B cell (primary cell): ENCODE measurements around the gene UBE4A. TPM values are rescaled to one million over a fixed set of nuclear protein-coding genes. Genes with fewer than 3 reads are reported as not detected.

Experiments used
- ATAC-seq: fragments of 200-7000 bp; cut with Tn5 transposase; one replicate; pipeline ENCODE4 v1.10.0; 2021; ENCODE audit warnings: low read depth, mild to moderate bottlenecking, moderate number of reproducible peaks, moderate library complexity
- CTCF ChIA-PET: fragments of 350-600 bp; sonication (Branson Sonifier 250); formaldehyde crosslinking; loops from one replicate; lab custom pipeline; 2021; ENCODE audit warnings: antibody characterized with exemption, inconsistent platforms; lab: Charles Lee
- POLR2A ChIA-PET: fragments of 350-600 bp; sonication (Branson Sonifier 250); formaldehyde crosslinking; loops from one replicate; lab custom pipeline; 2021; ENCODE audit warnings: antibody characterized with exemption; lab: Charles Lee
- DNase-seq: peaks from one replicate; pipeline ENCODE4 v3.0.0; 2013
- H2AFZ ChIP-seq: 2 replicates; pipeline ENCODE4 v1.6.1; 2012; ENCODE audit warnings: mild to moderate bottlenecking, low read depth, low read length; ENCODE audit not compliant: insufficient read depth, poor library complexity, severe bottlenecking
- H3K27ac ChIP-seq, 2 donors: 1 replicate in 1 of 2; 2 replicates in 1 of 2; pipeline ENCODE4 v1.5.1; 2012 to 2013; ENCODE audit warnings: low read length in 2 of 2, mild to moderate bottlenecking in 2 of 2, moderate library complexity in 1 of 2
- H3K27me3 ChIP-seq, 4 experiments: fragments of 200-600 bp in 1 of 4; sonication (generic) in 1 of 4; replicated peaks in 1 of 4; 1 replicate in 2 of 4; 2 replicates in 2 of 4; pipeline versions ENCODE4 v1.6.1 to v1.7.0; 2013 to 2016; ENCODE audit warnings: low read length in 3 of 4, mild to moderate bottlenecking in 2 of 4, mixed read lengths in 1 of 4, moderate library complexity in 1 of 4; ENCODE audit not compliant: insufficient read depth in 4 of 4, control insufficient read depth in 3 of 4; ENCODE audit errors: control extremely low read depth in 1 of 4
- H3K36me3 ChIP-seq, 2 experiments: replicated peaks in 1 of 2; 1 replicate in 1 of 2; 2 replicates in 1 of 2; pipeline versions ENCODE4 v1.6.1 to v1.7.1; 2013; ENCODE audit warnings: low read length in 1 of 2; ENCODE audit not compliant: insufficient read depth in 2 of 2, control insufficient read depth in 1 of 2; ENCODE audit errors: control extremely low read depth in 1 of 2, extremely low read depth in 1 of 2
- H3K4me1 ChIP-seq, 2 donors: fragments of 200-600 bp in 1 of 2; sonication (generic) in 1 of 2; 1 replicate in 1 of 2; 2 replicates in 1 of 2; pipeline versions ENCODE4 v1.5.1 to v1.6.1; 2013 to 2017; ENCODE audit warnings: low read length in 2 of 2; ENCODE audit not compliant: control insufficient read depth in 2 of 2, insufficient read depth in 2 of 2
- H3K4me2 ChIP-seq: replicated peaks from 2 replicates; pipeline ENCODE3; 2012; ENCODE audit warnings: mild to moderate bottlenecking, low read depth, low read length; ENCODE audit not compliant: poor library complexity, severe bottlenecking
- H3K4me3 ChIP-seq, 5 experiments: fragments of 200-600 bp in 1 of 5; sonication (generic) in 1 of 5; 1 replicate in 3 of 5; 2 replicates in 2 of 5; pipeline versions ENCODE4 v1.5.1 to v1.7.0; 2011 to 2016; ENCODE audit warnings: low read length in 4 of 5, mild to moderate bottlenecking in 4 of 5, low read depth in 2 of 5, control low read depth in 1 of 5, moderate library complexity in 1 of 5; ENCODE audit not compliant: insufficient read depth in 1 of 5; ENCODE audit errors: control extremely low read depth in 1 of 5, extremely low read depth in 1 of 5
- H3K79me2 ChIP-seq: fragments of 200-600 bp; sonication (generic); one replicate; pipeline ENCODE4 v1.6.0; 2016; ENCODE audit warnings: low read length; ENCODE audit not compliant: control insufficient read depth, insufficient read depth
- H3K9ac ChIP-seq: fragments of 200-600 bp; sonication (generic); 2 replicates; pipeline ENCODE4 v1.6.1; 2017; ENCODE audit warnings: mild to moderate bottlenecking, low read length, moderate library complexity
- H3K9me3 ChIP-seq, 3 donors: one replicate each; pipeline versions ENCODE4 v1.6.1 to v1.7.1; 2013; ENCODE audit warnings: low read length in 2 of 3; ENCODE audit not compliant: control insufficient read depth in 2 of 3, insufficient read depth in 1 of 3; ENCODE audit errors: control extremely low read depth in 1 of 3
- H4K20me1 ChIP-seq: 2 replicates; pipeline ENCODE4 v1.6.0; 2012; ENCODE audit warnings: mild to moderate bottlenecking, low read length; ENCODE audit not compliant: insufficient read depth, control insufficient read depth, poor library complexity, severe bottlenecking
- H3K27ac Mint-ChIP-seq: one replicate; pipeline ENCODE4 v1.8.0; 2021; ENCODE audit warnings: mixed read lengths
- H3K27me3 Mint-ChIP-seq: one replicate; pipeline ENCODE4 v1.8.0; 2021; ENCODE audit warnings: mixed read lengths
- H3K4me1 Mint-ChIP-seq: one replicate; pipeline ENCODE4 v1.8.0; 2021; ENCODE audit warnings: mixed read lengths
- H3K4me3 Mint-ChIP-seq: one replicate; pipeline ENCODE4 v1.8.0; 2021; ENCODE audit warnings: mixed read lengths
- H3K9me3 Mint-ChIP-seq: one replicate; pipeline ENCODE4 v1.8.0; 2022; ENCODE audit warnings: mixed read lengths; ENCODE audit not compliant: insufficient read depth
- EZH2 ChIP-seq: IDR thresholded peaks from 2 replicates; pipeline ENCODE4 v1.6.1; 2012; ENCODE audit warnings: borderline replicate concordance, low read depth, mild to moderate bottlenecking, moderate library complexity, low read length; ENCODE audit not compliant: insufficient read depth, poor library complexity, severe bottlenecking
- intact Hi-C: fragments of 100-400 bp; cut with micrococcal nuclease; formaldehyde crosslinking; loops from one replicate; pipeline ENCODE4 v1.10.0; 2022
- polyA plus RNA-seq: library from polyadenylated mRNA; depleted of rRNA; stranded (reverse); fragments of >200 nt; gene quantifications from 2 replicates; pipeline ENCODE4 v1.2.3, GENCODE V29; 2012
- total RNA-seq, 2 donors: library from RNA; stranded (reverse); fragments of 120-200 nt in 1 of 2; gene quantifications; 1 replicate in 1 of 2; 2 replicates in 1 of 2; pipeline versions ENCODE4 v1.2.3 to v1.2.4, GENCODE V29; 2013 to 2022
- TF ChIP-seq, protein P1 (sequence below): fragments of 200-600 bp; IDR thresholded peaks from one replicate; pipeline ENCODE4 v1.8.0; 2022; ENCODE audit warnings: antibody characterized with exemption, mild to moderate bottlenecking

Gene UBE4A
- total and polyA plus RNA-seq, 2 donors (not counting 1 experiment from before 2014, with no cell fraction given), result 14.7 to 37.3 TPM

GRCh38 chr11:118325283-118325682 is 34.1 kb upstream of the UBE4A start:
- ChIA-PET POLR2A (no interaction called here), CTCF (interaction anchor here (0.7 kb wide), 1 partner anchor 591 kb away, joined by 5 read pairs; no protein-coding TSS in a partner anchor)
- Histone ChIP-seq H3K79me2 (no peaks in the 10 kb centered on the region), H3K4me2 (no peak overlapping the region), H3K9me3 (no peaks in the 10 kb centered on the region), H3K27ac (no peak overlapping the region), H3K4me3 (no peak overlapping the region), H4K20me1 (no peaks in the 10 kb centered on the region), H3K36me3 (no peaks in the 10 kb centered on the region), H3K4me1 (peaks cover 32 to 35% of the 10 kb centered on the region in 2 donors), H3K27me3 (no peaks in the 10 kb centered on the region), H3K9ac (no peak overlapping the region), H2AFZ (no peak overlapping the region)
- TF ChIP-seq EZH2, result no peak
- TF ChIP-seq, protein P1, sequence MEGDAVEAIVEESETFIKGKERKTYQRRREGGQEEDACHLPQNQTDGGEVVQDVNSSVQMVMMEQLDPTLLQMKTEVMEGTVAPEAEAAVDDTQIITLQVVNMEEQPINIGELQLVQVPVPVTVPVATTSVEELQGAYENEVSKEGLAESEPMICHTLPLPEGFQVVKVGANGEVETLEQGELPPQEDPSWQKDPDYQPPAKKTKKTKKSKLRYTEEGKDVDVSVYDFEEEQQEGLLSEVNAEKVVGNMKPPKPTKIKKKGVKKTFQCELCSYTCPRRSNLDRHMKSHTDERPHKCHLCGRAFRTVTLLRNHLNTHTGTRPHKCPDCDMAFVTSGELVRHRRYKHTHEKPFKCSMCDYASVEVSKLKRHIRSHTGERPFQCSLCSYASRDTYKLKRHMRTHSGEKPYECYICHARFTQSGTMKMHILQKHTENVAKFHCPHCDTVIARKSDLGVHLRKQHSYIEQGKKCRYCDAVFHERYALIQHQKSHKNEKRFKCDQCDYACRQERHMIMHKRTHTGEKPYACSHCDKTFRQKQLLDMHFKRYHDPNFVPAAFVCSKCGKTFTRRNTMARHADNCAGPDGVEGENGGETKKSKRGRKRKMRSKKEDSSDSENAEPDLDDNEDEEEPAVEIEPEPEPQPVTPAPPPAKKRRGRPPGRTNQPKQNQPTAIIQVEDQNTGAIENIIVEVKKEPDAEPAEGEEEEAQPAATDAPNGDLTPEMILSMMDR, result no peak
- Mint-ChIP-seq H3K4me1 (peaks cover 24% of the 10 kb centered on the region), H3K27me3 (peaks cover 7% of the 10 kb centered on the region), H3K9me3 (no peaks in the 10 kb centered on the region), H3K4me3 (no peak overlapping the region), H3K27ac (no peak overlapping the region)
- intact Hi-C loops, result no loop called here
- DNase-seq, result no peak
- no peak for ATAC-seq

DNA sequence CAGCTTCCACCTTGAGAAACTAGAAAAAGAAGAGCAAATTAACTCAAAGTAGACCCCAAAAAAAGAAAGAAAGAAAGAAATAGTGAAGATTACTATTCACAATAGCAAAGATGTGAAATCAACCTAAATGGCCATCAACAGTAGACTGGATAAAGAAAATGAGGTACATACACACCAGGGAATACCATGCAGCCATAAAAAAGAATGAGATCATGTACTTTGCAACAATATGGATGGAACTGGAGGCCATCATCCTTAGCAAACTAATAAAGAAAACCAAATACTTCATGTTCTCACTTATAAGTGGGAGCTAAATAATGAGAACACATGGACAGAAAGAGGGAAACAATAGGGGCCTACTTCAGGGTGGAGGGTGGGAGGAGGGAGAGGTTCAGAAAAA is 30.7 kb upstream of the UBE4A start:
- Mint-ChIP-seq H3K27ac (no peak overlapping the region), H3K27me3 (peaks cover 7% of the 10 kb centered on the region), H3K9me3 (no peaks in the 10 kb centered on the region), H3K4me3 (no peak overlapping the region), H3K4me1 (no peaks in the 10 kb centered on the region)
- Histone ChIP-seq H3K4me3 (no peak overlapping the region), H3K27me3 (no peaks in the 10 kb centered on the region), H3K36me3 (no peaks in the 10 kb centered on the region), H3K79me2 (no peaks in the 10 kb centered on the region), H3K4me1 (peaks cover 0 to under 1% of the 10 kb centered on the region in 2 donors), H3K4me2 (no peak overlapping the region), H3K9ac (no peak overlapping the region), H4K20me1 (no peaks in the 10 kb centered on the region), H3K9me3 (no peaks in the 10 kb centered on the region), H3K27ac (no peak overlapping the region), H2AFZ (no peak overlapping the region)
- no peak for TF ChIP-seq EZH2
- TF ChIP-seq, protein P1, result no peak
- intact Hi-C loops, result no loop called here
- CTCF ChIA-PET, result interaction anchor here (1.2 kb wide), 1 partner anchor 10 kb away, joined by 3 read pairs; no protein-coding TSS in a partner anchor
- POLR2A ChIA-PET, result no interaction called here
- no peak for ATAC-seq
- no peak for DNase-seq
